ENCODE results near the gene SEMA5B. TPM values are rescaled to one million over a fixed set of nuclear protein-coding genes. Genes with fewer than 3 reads are reported as not detected.
A peak's percentile ranks its signal among the peaks of the same experiment; 100 is the strongest.

The SEMA5B gene
- total RNA-seq, 1 experiment from 2014 or later, result not detected

- intact Hi-C loops (cut with micrococcal nuclease; ENCODE audit: unreplicated experiment), result no loop called here
- Histone ChIP-seq H2AFZ (no peak overlapping the region), H3K36me3 (ENCODE audit: low read depth) (no peaks in the 10 kb centered on the region), H3K4me3 (no peak overlapping the region), H4K20me1 (ENCODE audit: insufficient read depth) (no peaks in the 10 kb centered on the region), H3F3A (ENCODE audit: insufficient read depth, low read depth) (no peaks in the 10 kb centered on the region), H3K9me2 (ENCODE audit: insufficient read depth) (no peaks in the 10 kb centered on the region), H3K9me3 (ENCODE audit: insufficient read depth, low read depth) (no peaks in the 10 kb centered on the region), H3K4me1 (replicated peaks; ENCODE audit: insufficient read depth) (no peaks in the 10 kb centered on the region; the same call in 1 of the 2 replicates), H3K27me3 (ENCODE audit: insufficient read depth, low read depth) (0 out of 2 replicates have a peak, but pooled peaks cover 6% of the 10 kb centered on the region), H3K79me2 (ENCODE audit: low read depth) (no peaks in the 10 kb centered on the region), H3K27ac (no peak overlapping the region), H3K4me2 (peak overlapping the region; percentile 47)
- ChIA-PET CTCF (no interaction called here), POLR2A (ENCODE audit: unreplicated experiment) (no interaction called here)
- no peak for TF ChIP-seq EZH2 (IDR thresholded peaks at IDR 0.05; ENCODE audit: low read depth)
- TF ChIP-seq CTCF (conservative IDR thresholded peaks at IDR 0.05), result 0 out of 2 replicates have a peak, but pooled peaks have one; percentile 17
- no TSS peak for BruUV-seq (replicated peaks)
- no peak for DNase-seq
Measured at GRCh38 chr3:122921791-122922651, 105.5 kb downstream of the SEMA5B start.

- no peak overlapping the region for H3K4me2 ChIP-seq
- no TSS peak for BruUV-seq (replicated peaks)
- H3K27me3 ChIP-seq (ENCODE audit: insufficient read depth, low read depth), result peaks cover 6% of the 10 kb centered on the region; the same call in 1 of the 2 replicates
- no peaks in the 10 kb centered on the region for H4K20me1 ChIP-seq (ENCODE audit: insufficient read depth)
- no peaks in the 10 kb centered on the region for H3F3A ChIP-seq (ENCODE audit: insufficient read depth, low read depth)
- no peak overlapping the region for H3K4me3 ChIP-seq
- intact Hi-C loops (cut with micrococcal nuclease; ENCODE audit: unreplicated experiment), result no loop called here
- H3K9me2 ChIP-seq (ENCODE audit: insufficient read depth), result no peaks in the 10 kb centered on the region
- ChIA-PET CTCF (no interaction called here), POLR2A (ENCODE audit: unreplicated experiment) (no interaction called here)
- no peak for DNase-seq
- no peaks in the 10 kb centered on the region for H3K79me2 ChIP-seq (ENCODE audit: low read depth)
- no peaks in the 10 kb centered on the region for H3K36me3 ChIP-seq (ENCODE audit: low read depth)
- H3K9me3 ChIP-seq (ENCODE audit: insufficient read depth, low read depth), result no peaks in the 10 kb centered on the region
- TF ChIP-seq EZH2 (IDR thresholded peaks at IDR 0.05; ENCODE audit: low read depth) (no peak), CTCF (conservative IDR thresholded peaks at IDR 0.05) (no peak)
- H3K4me1 ChIP-seq (replicated peaks; ENCODE audit: insufficient read depth), result no peaks in the 10 kb centered on the region; the same call in 1 of the 2 replicates
- no peak overlapping the region for H3K27ac ChIP-seq
- H2AFZ ChIP-seq, result no peak overlapping the region
Measured at GRCh38 chr3:122920986-122921385, 106.6 kb downstream of the SEMA5B start.

- no TSS peak for BruUV-seq (replicated peaks)
- ChIA-PET POLR2A (ENCODE audit: unreplicated experiment) (no interaction called here), CTCF (interaction anchor here (0.7 kb wide), 1 partner anchor 535 kb away, joined by 10 read pairs; the partner anchor contains the start of gene FAM162A)
- H3K36me3 ChIP-seq (ENCODE audit: low read depth), result no peaks in the 10 kb centered on the region
- H3K27ac ChIP-seq, result no peak overlapping the region
- H4K20me1 ChIP-seq (ENCODE audit: insufficient read depth), result no peaks in the 10 kb centered on the region
- H3K79me2 ChIP-seq (ENCODE audit: low read depth), result no peaks in the 10 kb centered on the region
- H3K9me2 ChIP-seq (ENCODE audit: insufficient read depth), result no peaks in the 10 kb centered on the region
- H3F3A ChIP-seq (ENCODE audit: insufficient read depth, low read depth), result no peaks in the 10 kb centered on the region
- no peak overlapping the region for H2AFZ ChIP-seq
- intact Hi-C loops (cut with micrococcal nuclease; ENCODE audit: unreplicated experiment), result no loop called here
- H3K4me2 ChIP-seq, result no peak overlapping the region
- peaks cover 6% of the 10 kb centered on the region; the same call in 1 of the 2 replicates for H3K27me3 ChIP-seq (ENCODE audit: insufficient read depth, low read depth)
- no peaks in the 10 kb centered on the region for H3K9me3 ChIP-seq (ENCODE audit: insufficient read depth, low read depth)
- H3K4me3 ChIP-seq, result no peak overlapping the region
- no peak for DNase-seq
- no peaks in the 10 kb centered on the region; the same call in 1 of the 2 replicates for H3K4me1 ChIP-seq (replicated peaks; ENCODE audit: insufficient read depth)
- TF ChIP-seq EZH2 (IDR thresholded peaks at IDR 0.05; ENCODE audit: low read depth), result no peak
- TF ChIP-seq CTCF (conservative IDR thresholded peaks at IDR 0.05), result no peak
Measured at GRCh38 chr3:122919291-122919610, 108.3 kb downstream of the SEMA5B start.

Data from PC-9 (cell line).